ENCODE results near the gene WWOX. TPM values are rescaled to one million over a fixed set of nuclear protein-coding genes. Genes with fewer than 3 reads are reported as not detected.

WWOX gene
- total and polyA plus RNA-seq, 2 of the 4 experiments (the other 2 are of a cell fraction), result 2.7 to 5.4 TPM

DNA sequence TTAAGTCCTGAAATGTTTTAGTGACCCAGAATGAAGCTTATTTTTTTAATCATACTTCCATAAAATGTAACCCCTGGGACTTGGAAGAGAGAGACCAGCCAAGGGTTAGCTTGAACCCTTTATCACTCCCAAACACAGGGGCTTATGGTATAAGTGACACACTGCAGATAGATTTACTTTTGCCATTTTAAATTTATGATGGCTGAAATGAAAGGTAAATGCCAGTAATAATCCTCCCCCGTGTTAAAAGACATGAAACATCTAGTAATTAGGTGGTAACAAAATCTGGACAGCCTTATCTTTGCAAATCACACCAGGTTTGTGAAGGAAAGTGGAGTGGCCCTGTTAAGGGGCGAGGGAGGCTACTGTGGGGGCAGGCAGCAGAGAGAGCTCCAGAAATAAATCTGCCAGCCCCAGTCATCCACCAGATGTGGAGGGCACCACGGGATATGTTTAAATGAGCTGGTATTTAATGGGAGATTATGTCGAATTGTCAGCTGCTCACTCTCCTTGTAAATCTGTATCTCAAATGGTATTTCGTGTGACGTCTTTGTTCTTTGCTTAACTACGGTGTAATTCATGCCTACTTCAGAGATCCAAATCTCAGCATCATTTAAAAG lies 326.5 kb downstream of the WWOX start:
- Histone ChIP-seq H3K27me3 (ENCODE audit: control insufficient read depth, insufficient read depth, low read length) (no peaks in the 10 kb centered on the region), H2AK5ac (ENCODE audit: low read depth, low read length) (no peak overlapping the region), H4K5ac (ENCODE audit: low read depth, low read length) (no peak overlapping the region), H2BK15ac (ENCODE audit: low read depth, low read length) (no peak overlapping the region), H3K4ac (ENCODE audit: low read depth, low read length) (no peak overlapping the region), H3K18ac (ENCODE audit: low read depth, low read length) (no peak overlapping the region), H4K20me1 (ENCODE audit: insufficient read depth, low read length) (no peaks in the 10 kb centered on the region), H3K4me3 (ENCODE audit: insufficient read depth, low read depth, low read length) (no peak overlapping the region), H3K4me1 (ENCODE audit: control insufficient read depth, insufficient read depth, low read length) (no peaks in the 10 kb centered on the region), H3K79me1 (ENCODE audit: low read depth in 1 of 2, low read length in 2 of 2) (no peaks in the 10 kb centered on the region), H3K56ac (ENCODE audit: extremely low read depth, insufficient read depth, low read length) (no peak overlapping the region), H4K91ac (ENCODE audit: insufficient read depth, low read depth, low read length) (no peak overlapping the region), H2BK120ac (ENCODE audit: low read depth, low read length) (no peak overlapping the region), H3K36me3 (ENCODE audit: control insufficient read depth, insufficient read depth, low read length) (no peaks in the 10 kb centered on the region), H3K4me2 (ENCODE audit: low read depth, low read length) (no peak overlapping the region), H2BK20ac (ENCODE audit: low read depth, low read length) (no peak overlapping the region), H2AFZ (replicated peaks; ENCODE audit: low read length, poor library complexity) (no peak overlapping the region), H3K9me3 (ENCODE audit: control insufficient read depth, insufficient read depth, low read length) (peaks cover 15% of the 10 kb centered on the region), H3K9ac (ENCODE audit: low read depth, low read length) (no peak overlapping the region), H4K8ac (ENCODE audit: low read depth in 2 of 2, low read length in 2 of 2) (no peak overlapping the region), H3K14ac (replicated peaks; ENCODE audit: low read depth, low read length) (no peak overlapping the region), H2AK9ac (replicated peaks; ENCODE audit: low read depth, low read length, poor library complexity) (no peak overlapping the region), H2BK5ac (ENCODE audit: low read depth, low read length, poor library complexity, severe bottlenecking) (no peak overlapping the region), H3K23ac (ENCODE audit: low read depth, low read length) (no peak overlapping the region), H3K9me1 (ENCODE audit: insufficient read depth, low read length) (no peaks in the 10 kb centered on the region), H3K27ac (ENCODE audit: insufficient read depth, low read length) (no peak overlapping the region)
- intact Hi-C loops (cut with micrococcal nuclease) (no loop called here), in situ Hi-C loops (cut with MboI; ENCODE audit: low sequenced_read_pairs) (no loop called here), dilution Hi-C loops (cut with HindIII; ENCODE audit: low sequenced_read_pairs, unreplicated experiment) (no loop called here)
- CTCF ChIA-PET, result no interaction called here
- no peak for ATAC-seq (ENCODE audit: low read depth)
- BruUV-seq (replicated peaks), result no TSS peak
- WGBS, 2 experiments (ENCODE audit: extremely low coverage in 2 of 2, insufficient read length in 1 of 2), result no CpG with 5 or more reads among the region's 7 CpGs
- TF ChIP-seq NFE2L2 (IDR thresholded peaks at IDR 0.05; ENCODE audit: low read depth, low read length), result no peak
- POLR2A ChIA-PET (ENCODE audit: unreplicated experiment), result no interaction called here
- DNase-seq, result no peak
